Peyer's patch (tissue), 4 donors: ENCODE measurements around the gene STK39.

Experiments used
- POLR2A ChIP-seq, 2 donors: fragments of 450-650 bp; IDR thresholded peaks; one replicate each; pipeline ENCODE4 v1.5.1; 2017; ENCODE audit warnings: antibody characterized with exemption in 2 of 2, mild to moderate bottlenecking in 2 of 2, moderate library complexity in 2 of 2
- TF ChIP-seq, protein P1 (sequence below), 6 experiments: fragments of 450-650 bp in 4 of 6; fragments of 200-600 bp in 2 of 6; sonication (generic) in 1 of 6; IDR thresholded peaks; one replicate each; pipeline ENCODE4 v1.5.1; 2017 to 2019; ENCODE audit warnings: antibody characterized with exemption in 6 of 6, mild to moderate bottlenecking in 3 of 6, moderate library complexity in 1 of 6

DNA sequence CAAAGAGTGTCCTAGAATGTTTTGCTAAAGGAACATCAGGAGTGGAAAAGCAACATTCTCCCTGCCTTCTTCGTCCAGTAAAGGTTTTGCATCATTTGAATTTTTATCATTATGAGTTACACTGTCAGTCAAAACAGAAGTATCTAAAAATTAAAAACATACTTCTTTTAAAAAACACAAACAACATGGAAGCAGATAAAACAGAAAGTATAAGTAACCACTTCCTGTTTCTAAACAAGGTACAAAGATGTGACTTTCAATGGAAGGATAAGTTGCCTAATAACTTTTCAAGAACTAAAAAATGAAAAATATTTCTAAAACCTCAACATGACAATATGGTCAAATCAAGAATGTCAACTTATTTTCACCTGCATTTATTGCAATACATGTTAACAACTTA, 158.2 kb downstream of the STK39 start:
- TF ChIP-seq, protein P1, sequence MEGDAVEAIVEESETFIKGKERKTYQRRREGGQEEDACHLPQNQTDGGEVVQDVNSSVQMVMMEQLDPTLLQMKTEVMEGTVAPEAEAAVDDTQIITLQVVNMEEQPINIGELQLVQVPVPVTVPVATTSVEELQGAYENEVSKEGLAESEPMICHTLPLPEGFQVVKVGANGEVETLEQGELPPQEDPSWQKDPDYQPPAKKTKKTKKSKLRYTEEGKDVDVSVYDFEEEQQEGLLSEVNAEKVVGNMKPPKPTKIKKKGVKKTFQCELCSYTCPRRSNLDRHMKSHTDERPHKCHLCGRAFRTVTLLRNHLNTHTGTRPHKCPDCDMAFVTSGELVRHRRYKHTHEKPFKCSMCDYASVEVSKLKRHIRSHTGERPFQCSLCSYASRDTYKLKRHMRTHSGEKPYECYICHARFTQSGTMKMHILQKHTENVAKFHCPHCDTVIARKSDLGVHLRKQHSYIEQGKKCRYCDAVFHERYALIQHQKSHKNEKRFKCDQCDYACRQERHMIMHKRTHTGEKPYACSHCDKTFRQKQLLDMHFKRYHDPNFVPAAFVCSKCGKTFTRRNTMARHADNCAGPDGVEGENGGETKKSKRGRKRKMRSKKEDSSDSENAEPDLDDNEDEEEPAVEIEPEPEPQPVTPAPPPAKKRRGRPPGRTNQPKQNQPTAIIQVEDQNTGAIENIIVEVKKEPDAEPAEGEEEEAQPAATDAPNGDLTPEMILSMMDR (IDR thresholded peaks at IDR 0.05): no peak
- no peak for TF ChIP-seq POLR2A (IDR thresholded peaks at IDR 0.05)
